Left lung (tissue), 10 donors: Measurements from ENCODE around the gene PPP1R26. TPM values are rescaled to one million over a fixed set of nuclear protein-coding genes. Genes with fewer than 3 reads are reported as not detected.
"Not testable (repeated sequence)": the region's sequence is repeated elsewhere in the genome, so short reads cannot be mapped to it uniquely, and the experiment has no call there.

Experiments used
- ATAC-seq: fragments of 200-7000 bp; cut with Tn5 transposase; one replicate; pipeline ENCODE4 v1.9.1; 2020; ENCODE audit warnings: moderate library complexity
- DNase-seq, 4 donors: peaks; one replicate each; pipeline ENCODE4 v3.0.0-alpha.2; 2013 to 2020
- H3K27ac ChIP-seq, 2 donors: fragments of 200-600 bp; sonication (generic) in 1 of 2; one replicate each; pipeline versions ENCODE4 v1.5.0 to v1.8.0; 2020 to 2021
- H3K27me3 ChIP-seq, 2 donors: fragments of 200-600 bp; sonication (generic) in 1 of 2; one replicate each; pipeline versions ENCODE4 v1.5.0 to v1.8.0; 2020 to 2021
- H3K36me3 ChIP-seq, 2 donors: fragments of 200-600 bp; sonication (generic) in 1 of 2; one replicate each; pipeline versions ENCODE4 v1.5.0 to v1.8.0; 2020 to 2021
- H3K4me1 ChIP-seq, 2 donors: fragments of 200-600 bp; one replicate each; pipeline ENCODE4 v1.8.0; 2021
- H3K4me3 ChIP-seq, 2 donors: fragments of 200-600 bp; sonication (generic) in 1 of 2; one replicate each; pipeline versions ENCODE4 v1.5.0 to v1.8.0; 2020 to 2021; ENCODE audit warnings: mild to moderate bottlenecking in 1 of 2
- H3K9me3 ChIP-seq, 2 donors: fragments of 200-600 bp; sonication (generic) in 1 of 2; one replicate each; pipeline versions ENCODE4 v1.5.0 to v1.8.0; 2020 to 2021
- intact Hi-C, 2 donors: fragments of 100-400 bp; cut with DNase I; formaldehyde crosslinking; loops; one replicate each; pipeline versions ENCODE4 v1.11.2 to v1.14.2; 2022
- polyA plus RNA-seq, 6 donors: library from polyadenylated mRNA; unstranded; fragments of 120-200 nt; gene quantifications; one replicate each; pipeline ENCODE4 v1.2.1, GENCODE V29; 2013; ENCODE audit not compliant: insufficient read length in 6 of 6
- total RNA-seq, 2 donors: library from RNA; stranded (reverse); fragmentation: NEBNext Ultra II Directional; extraction: Animal tissue kit (Norgen Biotek cat#: 25700); gene quantifications; one replicate each; pipeline ENCODE4 v1.2.1, GENCODE V29; 2021
- TF ChIP-seq, protein P1 (sequence below), 2 donors: fragments of 200-600 bp; sonication (generic) in 1 of 2; IDR thresholded peaks; one replicate each; pipeline versions ENCODE4 v1.5.0 to v1.8.0; 2021; ENCODE audit warnings: antibody characterized with exemption in 2 of 2
- donor health status: DM: no; HTN: yes; CAD: no.
- donor health status: DM: no; HTN: no; CAD: no.

PPP1R26 gene
- total and polyA plus RNA-seq, 8 donors: 18.1 to 37.7 (median 31.1) TPM

DNA sequence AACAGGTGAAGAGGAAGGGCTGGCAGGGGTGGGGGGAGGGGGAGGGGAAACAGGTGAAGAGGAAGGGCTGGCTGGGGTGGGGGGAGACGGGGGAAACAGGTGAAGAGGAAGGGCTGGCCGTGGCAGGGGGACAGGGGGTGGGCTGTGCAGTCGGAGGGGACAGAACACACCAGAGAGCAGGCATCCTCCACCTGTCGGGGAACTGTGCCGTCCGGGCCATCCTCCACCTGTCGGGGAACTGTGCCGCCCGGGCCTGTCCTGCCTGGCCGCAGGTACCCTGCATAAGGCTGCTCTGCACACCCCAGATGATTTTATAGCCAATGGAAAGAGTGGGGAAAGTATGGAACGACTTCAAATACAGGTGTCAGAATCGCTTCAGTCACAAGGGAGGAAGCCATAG is 32.5 kb upstream of the PPP1R26 start:
- H3K36me3 ChIP-seq: no peaks in the 10 kb centered on the region
- peaks cover 0 to 18% of the 10 kb centered on the region in 2 donors for H3K27me3 ChIP-seq
- no peak overlapping the region for H3K4me3 ChIP-seq
- no peak overlapping the region for H3K27ac ChIP-seq
- ATAC-seq (no peak), DNase-seq (no peak)
- H3K4me1 ChIP-seq: no peaks in the 10 kb centered on the region
- TF ChIP-seq, protein P1, sequence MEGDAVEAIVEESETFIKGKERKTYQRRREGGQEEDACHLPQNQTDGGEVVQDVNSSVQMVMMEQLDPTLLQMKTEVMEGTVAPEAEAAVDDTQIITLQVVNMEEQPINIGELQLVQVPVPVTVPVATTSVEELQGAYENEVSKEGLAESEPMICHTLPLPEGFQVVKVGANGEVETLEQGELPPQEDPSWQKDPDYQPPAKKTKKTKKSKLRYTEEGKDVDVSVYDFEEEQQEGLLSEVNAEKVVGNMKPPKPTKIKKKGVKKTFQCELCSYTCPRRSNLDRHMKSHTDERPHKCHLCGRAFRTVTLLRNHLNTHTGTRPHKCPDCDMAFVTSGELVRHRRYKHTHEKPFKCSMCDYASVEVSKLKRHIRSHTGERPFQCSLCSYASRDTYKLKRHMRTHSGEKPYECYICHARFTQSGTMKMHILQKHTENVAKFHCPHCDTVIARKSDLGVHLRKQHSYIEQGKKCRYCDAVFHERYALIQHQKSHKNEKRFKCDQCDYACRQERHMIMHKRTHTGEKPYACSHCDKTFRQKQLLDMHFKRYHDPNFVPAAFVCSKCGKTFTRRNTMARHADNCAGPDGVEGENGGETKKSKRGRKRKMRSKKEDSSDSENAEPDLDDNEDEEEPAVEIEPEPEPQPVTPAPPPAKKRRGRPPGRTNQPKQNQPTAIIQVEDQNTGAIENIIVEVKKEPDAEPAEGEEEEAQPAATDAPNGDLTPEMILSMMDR (IDR thresholded peaks at IDR 0.05): no peak
- no peaks in the 10 kb centered on the region for H3K9me3 ChIP-seq
- intact Hi-C loops: no loop called here

DNA sequence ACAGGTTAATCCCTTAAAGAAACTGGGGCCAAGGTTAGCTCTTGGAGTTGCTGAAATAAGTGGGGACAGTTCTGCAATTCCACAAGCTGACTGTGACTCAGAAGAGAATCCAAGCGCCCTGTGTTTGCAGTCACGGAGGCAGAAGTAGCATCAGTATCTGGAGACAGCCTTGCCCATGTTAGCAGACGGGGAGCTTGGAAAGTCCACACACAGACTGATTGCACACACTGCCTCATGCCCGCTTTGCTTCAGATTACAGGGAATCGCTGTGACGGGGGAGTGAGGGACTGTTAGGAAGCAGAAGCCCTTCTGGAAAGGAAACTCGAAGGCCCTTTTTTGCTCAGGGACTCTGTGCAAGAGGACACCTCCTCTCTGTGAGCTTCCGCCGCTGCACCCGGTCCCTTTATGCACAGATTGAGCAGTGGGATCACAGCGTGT is 30.9 kb upstream of the PPP1R26 start:
- no peak for ATAC-seq
- no peak for DNase-seq
- intact Hi-C loops: no loop called here
- Histone ChIP-seq H3K36me3 (no peaks in the 10 kb centered on the region), H3K27ac (no peak overlapping the region), H3K4me3 (no peak overlapping the region), H3K9me3 (peaks cover 0 to under 1% of the 10 kb centered on the region in 2 donors), H3K4me1 (no peaks in the 10 kb centered on the region), H3K27me3 (peaks cover 0 to 10% of the 10 kb centered on the region in 2 donors)
- TF ChIP-seq, protein P1 (IDR thresholded peaks at IDR 0.05): no peak

DNA sequence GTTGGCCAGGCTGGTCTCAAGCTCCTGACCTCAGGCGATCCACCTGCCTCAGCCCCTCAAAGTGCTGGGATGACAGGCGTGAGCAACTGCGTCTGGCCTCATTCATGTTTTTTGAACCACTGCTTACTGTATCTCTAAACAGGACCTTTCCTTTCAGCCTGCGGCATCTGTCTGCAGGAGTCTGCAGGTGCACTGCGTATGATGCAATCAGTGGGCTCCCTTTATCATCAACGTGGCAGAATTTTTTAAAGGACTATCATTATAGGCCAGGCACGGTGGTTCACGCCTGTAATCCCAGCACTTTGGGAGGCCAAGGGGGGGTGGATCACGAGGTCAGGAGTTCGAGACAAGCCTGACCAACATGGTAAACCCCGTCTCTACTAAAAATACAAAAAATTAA is 30.1 kb upstream of the PPP1R26 start:
- H3K4me3 ChIP-seq, DNase-seq, H3K27ac ChIP-seq, intact Hi-C loops, H3K4me1 ChIP-seq, H3K9me3 ChIP-seq, H3K27me3 ChIP-seq, H3K36me3 ChIP-seq, ATAC-seq: not testable (repeated sequence)

DNA sequence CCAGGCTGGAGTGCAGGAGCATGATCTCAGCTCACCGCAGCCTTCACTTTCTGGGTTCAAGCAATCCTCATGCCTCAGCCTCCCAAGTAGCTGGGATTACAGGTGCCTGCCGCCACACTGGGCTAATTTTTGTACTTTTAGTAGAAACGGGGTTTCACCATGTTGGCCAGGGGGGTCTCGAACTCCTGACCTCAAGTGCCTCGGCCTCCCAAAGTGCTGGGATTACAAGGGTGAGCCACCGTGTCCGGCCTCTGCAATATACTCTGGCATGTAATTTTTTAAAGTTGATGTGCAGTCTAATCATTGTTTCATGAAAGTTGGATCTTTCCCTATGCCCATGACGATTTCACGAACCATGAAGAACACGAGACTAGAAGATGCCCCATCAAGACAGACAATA is 28.6 kb upstream of the PPP1R26 start:
- Histone ChIP-seq H3K9me3 (peaks cover 0 to 3% of the 10 kb centered on the region in 2 donors), H3K27me3 (peaks cover 0 to 6% of the 10 kb centered on the region in 2 donors), H3K4me1 (no peaks in the 10 kb centered on the region), H3K4me3 (no peak overlapping the region), H3K27ac (no peak overlapping the region), H3K36me3 (no peaks in the 10 kb centered on the region)
- DNase-seq: no peak
- no peak for ATAC-seq
- TF ChIP-seq, protein P1 (IDR thresholded peaks at IDR 0.05): no peak
- intact Hi-C loops: no loop called here

DNA sequence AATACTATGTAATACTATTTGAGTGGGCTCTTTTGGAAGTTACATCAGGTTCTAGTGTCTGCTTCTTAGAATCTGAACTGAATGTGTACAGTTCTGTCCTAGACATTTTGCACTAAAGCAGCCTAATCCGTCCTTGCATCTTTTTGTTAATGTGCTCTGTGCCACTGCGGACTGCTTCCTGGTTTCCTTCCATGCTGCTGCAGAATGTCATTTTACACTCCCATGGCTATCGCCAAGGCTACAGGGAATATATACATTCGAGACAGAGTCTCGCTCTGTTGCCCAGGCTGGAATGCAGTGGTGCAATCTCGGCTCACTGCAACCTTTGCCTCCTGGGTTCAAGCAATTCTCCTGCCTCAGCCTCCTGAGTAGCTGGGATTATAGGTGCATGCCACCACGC is 27.7 kb upstream of the PPP1R26 start:
- H3K27ac ChIP-seq, H3K9me3 ChIP-seq, ATAC-seq, H3K4me1 ChIP-seq, DNase-seq, H3K36me3 ChIP-seq, H3K4me3 ChIP-seq, intact Hi-C loops: not testable (repeated sequence)
- H3K27me3 ChIP-seq: peaks cover 0 to 12% of the 10 kb centered on the region in 2 donors

DNA sequence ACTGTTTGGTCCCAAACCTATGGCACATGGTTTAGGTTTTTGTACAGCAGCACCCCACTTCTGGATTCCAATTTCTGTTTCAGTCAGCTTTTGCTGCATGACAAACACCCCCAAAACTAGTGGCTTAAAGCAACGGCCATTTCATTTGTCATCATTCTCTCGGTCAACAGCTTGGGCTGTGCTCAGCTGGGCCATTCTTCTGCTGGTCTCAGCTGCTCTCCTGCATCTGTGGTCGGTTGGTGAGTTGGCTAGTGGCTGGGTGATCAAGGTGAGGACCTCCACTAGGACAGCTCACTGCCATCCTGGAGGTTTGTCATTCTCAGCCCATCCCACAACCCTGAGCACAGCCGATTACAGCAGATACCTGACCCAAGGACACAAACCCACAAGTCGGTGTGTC is 24.8 kb upstream of the PPP1R26 start:
- Histone ChIP-seq H3K36me3 (no peaks in the 10 kb centered on the region), H3K27me3 (peaks cover 0 to 18% of the 10 kb centered on the region in 2 donors), H3K9me3 (peaks cover 0 to 3% of the 10 kb centered on the region in 2 donors), H3K27ac (no peak overlapping the region), H3K4me3 (no peak overlapping the region), H3K4me1 (no peaks in the 10 kb centered on the region)
- intact Hi-C loops: no loop called here
- TF ChIP-seq, protein P1 (IDR thresholded peaks at IDR 0.05): no peak
- ATAC-seq (no peak), DNase-seq (no peak)
